ENCODE data around the gene PRG2. TPM values are rescaled to one million over a fixed set of nuclear protein-coding genes. Genes with fewer than 3 reads are reported as not detected.

PRG2 gene
- polyA plus RNA-seq, 3 donors = 0.28 to 2.4 (median 1.9) TPM

DNA sequence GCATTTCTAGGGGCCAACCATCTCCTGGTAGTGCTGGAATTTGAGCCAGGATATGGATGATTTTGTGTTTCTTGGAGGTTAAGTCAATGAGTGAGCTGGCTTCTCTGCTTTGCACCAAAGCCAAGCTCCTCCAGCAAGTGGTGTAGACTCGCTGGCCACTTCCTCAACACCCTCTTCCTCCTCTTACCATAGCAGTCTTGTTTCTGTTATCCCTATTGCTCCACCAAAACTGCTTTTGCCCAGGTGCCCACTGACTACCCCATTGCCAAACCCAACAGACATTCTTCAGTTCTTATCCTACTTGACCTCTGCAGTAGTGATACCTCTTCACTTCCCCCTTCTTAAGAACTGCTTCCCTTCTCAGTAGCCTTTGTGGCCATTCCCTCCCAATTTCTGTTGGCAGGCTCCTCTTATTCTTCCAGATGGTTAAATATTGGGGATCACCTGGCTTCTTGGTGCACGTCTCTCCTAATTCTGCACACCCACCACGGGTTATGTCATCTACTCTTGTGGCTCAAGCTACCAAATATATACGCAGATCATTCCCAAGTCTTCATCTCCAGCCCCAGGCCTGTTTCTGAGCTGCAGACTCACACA lies 7.0 kb upstream of the PRG2 start:
- DNase-seq (ENCODE audit: low read depth in 3 of 3, low spot score in 2 of 3) = no peak

DNA sequence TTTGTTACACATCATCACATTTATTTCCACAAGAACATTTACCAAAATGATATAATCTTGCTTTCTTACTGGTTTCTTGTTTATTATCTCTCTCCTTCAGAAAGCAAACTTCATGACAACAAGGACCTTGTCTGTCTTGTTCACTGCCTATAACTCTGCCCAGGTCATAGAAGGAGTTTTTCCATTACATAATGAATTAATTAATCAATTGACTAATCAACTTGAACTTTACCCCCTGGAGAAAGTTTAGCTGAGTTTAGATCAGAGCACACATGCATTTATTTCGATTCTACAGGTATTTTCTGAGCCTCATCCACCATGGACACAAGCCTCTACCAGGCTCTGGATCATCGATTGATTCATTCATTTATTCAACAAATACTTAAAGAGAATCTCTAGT lies 6.3 kb upstream of the PRG2 start:
- DNase-seq (ENCODE audit: low read depth in 3 of 3, low spot score in 2 of 3) = no peak

DNA sequence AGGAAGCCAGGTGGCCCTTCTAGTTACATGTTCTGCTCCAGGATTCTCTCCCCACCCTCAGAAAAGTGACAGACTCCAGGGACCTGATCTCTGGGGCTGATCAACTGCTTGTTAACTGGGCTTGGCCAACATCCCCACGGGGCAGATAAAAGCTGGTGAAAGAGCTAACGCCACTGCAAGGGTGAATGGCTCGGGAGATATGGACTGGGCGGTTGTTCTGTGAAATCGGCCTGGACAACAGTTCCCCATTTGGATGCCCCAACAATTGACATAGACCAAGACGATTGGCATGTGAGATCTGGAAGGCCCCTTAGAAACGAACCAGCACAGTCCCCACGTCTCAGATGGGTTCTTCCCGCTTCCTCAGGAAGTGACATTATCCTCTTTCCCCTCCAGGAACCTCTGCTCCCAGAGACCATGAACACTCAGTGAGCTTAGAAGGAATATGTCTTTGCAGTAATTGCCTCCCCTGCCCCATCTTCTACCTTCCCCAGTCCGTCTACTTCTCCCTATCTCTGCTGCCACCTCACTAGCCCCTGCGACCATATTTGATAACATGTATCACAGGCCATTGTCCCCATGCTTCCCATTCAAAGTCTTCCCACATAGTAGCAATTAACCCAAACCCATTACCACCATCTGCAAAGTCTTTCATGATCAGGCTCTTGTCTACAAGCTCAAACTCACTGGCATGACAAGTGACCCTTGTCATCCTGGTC lies 5.6 kb upstream of the PRG2 start:
- DNase-seq (ENCODE audit: low read depth in 3 of 3, low spot score in 2 of 3) = no peak

DNA sequence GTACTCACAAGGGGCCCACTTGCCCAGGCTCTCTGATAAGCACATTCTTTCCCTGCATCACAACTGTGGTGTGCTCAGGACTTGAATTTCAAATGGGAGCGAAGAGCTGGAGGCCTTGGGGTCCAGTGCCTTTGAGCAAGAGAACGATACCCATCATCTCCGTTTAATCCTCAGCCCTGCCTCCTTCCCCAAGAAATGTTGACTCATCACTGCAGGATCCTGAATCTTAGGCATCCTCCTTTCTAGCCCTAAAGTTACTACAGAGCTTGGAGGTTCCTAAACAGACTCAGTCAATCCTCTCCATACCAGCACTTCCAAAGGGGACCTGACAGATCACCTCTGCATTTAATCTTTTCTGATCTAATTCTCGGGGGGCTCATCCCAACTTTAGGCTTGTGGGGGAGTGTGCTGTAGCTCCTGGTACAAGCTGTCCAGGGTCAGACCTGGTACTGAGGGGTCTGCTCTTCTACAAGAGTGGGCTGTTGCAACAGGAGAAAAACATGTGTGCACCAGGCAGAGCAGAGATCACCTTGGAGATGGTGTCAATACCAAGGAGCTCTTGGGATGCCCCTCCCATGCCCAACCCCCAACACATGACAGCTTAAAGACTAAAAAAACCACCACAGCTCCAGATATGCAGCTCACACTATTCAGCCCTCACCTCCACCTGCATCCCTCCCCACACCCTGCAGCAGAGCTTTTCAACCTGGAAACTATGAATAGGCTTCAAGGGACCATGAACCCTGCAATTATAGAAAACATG lies 3.9 kb upstream of the PRG2 start:
- no peak for DNase-seq (ENCODE audit: low read depth in 3 of 3, low spot score in 2 of 3)

DNA sequence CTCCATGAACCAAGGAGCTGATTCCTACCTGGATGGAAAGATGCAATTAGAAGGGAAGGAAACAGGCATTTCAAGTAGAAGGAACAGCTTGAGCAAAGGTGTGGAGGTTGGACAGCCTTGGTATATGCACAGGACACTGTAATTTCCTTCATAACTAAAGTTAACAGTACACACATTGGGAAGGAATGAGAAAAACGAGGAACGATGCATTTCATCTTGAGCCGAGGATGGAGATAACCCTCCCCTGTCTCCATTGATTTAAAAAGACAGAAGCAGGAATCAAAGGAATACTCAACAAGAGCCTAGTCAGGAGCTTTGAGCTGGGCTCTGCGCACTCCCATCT lies 2.3 kb upstream of the PRG2 start:
- DNase-seq (ENCODE audit: low read depth in 3 of 3, low spot score in 2 of 3) = no peak

DNA sequence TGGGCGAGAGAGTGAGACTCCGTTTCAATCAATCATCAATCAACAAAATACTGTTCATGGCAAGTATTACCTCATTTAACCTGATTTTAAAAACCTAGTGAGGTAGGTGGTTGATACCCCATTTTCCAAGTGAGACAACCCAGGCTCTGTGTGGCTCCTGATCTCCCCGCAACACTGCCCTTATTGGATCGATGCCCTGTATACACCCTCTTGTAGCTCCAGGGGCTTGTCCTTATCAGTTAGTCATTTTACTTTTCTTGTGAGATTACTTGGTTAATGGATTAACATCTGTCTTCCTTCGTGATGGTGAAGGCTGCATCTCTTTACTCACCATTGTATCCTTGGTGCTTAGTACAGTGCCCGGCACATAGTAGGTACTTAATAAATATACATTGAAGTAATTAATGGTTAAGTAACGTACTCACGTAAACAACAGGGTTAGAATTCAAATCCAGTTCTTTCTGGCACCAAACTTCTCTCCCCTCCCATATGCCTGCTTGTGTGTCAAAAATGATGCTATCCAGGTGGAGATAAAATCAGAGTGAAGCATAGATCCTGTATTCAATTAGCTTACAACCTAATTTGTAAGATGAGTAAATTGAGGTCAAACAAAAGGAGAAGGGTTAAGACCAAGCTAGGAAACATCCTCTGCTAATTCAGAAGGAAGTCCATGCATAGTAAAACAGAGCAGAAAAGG lies 1.8 kb upstream of the PRG2 start:
- DNase-seq (ENCODE audit: low read depth in 3 of 3, low spot score in 2 of 3) = no peak

DNA sequence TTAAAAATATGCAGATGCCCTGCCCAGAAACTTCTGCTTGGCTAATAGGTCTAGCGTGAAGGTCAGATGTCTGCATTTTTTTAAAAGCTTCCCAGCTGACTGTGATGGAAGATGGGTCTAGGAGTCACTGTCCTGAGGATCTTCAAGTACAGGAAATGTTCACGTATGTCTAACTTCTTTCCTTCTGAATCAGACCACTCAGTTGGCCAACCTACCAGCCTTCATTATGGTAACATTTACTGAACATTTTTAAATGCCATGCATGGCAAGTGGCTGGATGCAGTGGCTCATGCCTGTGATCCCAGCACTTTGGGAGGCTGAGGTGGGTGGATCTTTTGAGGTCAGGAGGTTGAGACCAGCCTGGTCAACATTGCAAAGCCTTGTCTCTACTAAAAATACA lies 1.1 kb upstream of the PRG2 start:
- DNase-seq (ENCODE audit: low read depth in 3 of 3, low spot score in 2 of 3) = no peak

DNA sequence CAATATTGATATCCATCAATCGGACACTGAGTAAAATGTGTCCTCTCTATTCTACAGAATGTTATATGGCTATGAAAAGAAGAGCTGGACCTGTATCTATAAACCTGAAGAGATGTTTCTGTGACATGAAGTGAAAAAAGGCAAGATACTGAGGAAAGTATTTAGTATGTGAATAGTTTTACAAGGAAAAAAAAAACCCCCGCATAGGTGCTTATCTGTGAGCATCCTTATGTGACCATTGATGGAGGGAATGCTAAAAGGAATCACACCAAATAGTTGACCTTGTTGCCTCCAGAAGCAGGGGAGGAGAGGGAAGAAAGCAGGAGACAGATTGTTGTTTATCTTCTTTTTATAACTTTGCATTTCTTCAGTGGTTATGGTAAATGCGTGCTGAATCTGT lies 661 bp upstream of the PRG2 start:
- DNase-seq (ENCODE audit: low read depth in 3 of 3, low spot score in 2 of 3) = no peak

DNA sequence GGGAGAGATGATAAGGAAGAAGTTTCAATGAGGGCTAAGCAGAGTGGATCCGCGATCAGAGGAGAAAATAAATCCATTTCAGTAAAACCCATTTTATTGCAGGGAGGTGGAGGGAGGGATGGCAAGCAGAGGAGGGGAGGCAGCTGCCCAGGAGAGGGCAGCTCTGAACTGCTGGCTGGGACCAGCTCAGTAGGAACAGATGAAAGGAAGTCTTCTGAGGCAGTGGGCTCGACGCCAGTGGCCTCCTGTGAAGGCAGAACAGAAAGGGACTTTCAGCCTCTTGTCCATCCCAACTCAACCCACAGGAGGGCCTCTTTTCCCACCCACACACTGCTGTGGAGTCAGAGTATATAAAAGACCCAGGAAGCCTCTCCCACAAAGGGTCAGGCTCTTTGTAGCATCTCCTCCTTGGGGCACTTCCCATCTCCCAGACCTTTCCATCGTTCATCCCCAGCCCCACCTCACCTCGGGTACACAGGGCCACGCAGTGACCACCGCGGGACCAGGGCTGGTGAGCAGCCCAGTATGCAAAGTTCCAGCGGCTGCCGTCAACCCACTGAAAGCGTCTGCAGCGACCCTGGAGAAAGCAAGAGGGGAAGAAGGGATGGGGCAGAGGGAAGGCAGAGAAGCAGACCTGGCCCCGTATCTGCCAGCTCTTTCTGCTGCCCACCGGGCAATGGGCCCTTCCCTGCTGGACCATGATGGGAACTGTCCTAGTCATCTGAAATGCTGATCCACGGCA lies 3.0 kb downstream of the PRG2 start:
- no peak for DNase-seq (ENCODE audit: low read depth in 3 of 3, low spot score in 2 of 3)

DNA sequence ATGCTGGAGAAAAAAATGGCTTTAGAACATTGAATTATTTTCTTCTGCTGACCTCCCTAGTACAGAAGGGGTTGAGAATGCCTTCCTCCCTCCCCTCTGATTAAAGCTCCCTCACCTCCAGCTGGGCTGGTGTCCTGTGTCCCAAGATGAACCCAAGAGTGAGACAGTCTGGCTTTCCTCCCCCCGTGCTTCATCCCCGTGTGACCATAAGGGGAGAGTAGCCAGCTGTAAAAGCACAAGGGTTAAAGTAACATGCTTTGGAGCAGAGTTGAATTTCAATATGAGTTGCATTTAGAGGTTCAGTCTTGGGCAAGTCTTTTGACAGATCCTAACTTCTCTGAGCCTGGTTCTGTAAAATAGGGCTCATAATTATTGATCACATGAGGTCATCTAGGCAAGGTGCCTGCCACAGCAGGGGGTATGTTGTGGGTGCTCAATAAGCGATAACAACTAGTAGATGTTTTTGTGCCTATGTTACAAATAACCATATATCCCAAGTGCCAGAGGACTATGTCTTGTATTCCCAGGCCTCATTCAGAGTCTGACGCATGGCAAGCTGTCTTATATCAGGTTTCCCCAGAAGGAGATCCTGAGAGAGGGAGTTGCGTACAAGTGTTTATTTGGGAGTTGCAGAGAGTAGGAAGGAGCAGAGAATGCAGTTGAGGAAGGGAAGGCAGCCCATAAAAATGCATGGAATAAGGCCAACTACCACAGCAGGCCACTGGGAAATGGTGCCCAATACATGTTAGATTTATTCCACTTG lies 4.1 kb downstream of the PRG2 start:
- peak in 1 of 3 donors; percentile 29 for DNase-seq (ENCODE audit: low read depth in 3 of 3, low spot score in 2 of 3)

DNA sequence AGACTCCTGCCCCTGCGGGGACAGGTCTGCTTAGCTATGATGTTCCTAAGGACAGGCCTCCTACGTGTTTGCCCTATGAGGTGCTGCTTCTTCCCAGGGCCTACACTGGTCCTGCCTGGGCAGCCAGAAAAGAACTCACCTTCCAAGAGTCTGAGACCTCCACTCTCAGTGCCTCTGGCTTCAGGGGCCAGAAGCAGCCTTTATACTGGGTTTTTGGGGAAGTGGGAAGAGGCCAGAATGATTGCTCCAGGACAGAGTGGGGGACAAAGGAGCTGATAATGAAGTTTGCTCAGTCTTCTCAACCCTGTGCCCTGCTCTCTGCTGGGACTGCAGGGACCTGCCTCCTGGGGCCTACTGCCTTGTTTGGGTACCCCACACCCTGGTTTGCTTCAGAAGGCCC lies 9.5 kb downstream of the PRG2 start, which contains the start of gene PRG3:
Gene PRG3, minus strand, starts transcription at position 176 of the 400 bp plus-strand sequence. CDS start 442 bp downstream, outside the sequence.
- DNase-seq (ENCODE audit: low read depth in 3 of 3, low spot score in 2 of 3) = no peak

DNA sequence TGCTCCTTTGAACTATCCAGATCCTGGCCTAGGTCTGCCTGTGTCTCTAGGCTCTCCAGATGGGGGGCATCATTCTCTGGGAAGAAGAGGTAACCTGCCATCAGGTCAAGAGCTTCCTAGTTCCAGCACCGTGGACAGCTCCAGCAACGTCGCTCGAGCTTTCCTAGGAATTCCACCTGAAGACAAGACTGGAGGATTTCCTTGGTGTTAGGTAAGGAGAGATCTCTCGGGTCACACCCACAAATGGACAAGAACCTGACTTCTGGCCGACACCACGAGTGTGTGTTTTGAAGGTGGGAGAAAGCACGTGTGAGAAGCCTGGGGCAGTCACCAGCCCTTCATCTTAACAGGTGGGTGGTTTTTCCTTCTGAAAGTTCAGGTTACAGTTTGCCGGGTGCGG lies 10.7 kb downstream of the PRG2 start:
- DNase-seq (ENCODE audit: low read depth in 3 of 3, low spot score in 2 of 3) = peak in 1 of 3 donors; percentile 27

DNA sequence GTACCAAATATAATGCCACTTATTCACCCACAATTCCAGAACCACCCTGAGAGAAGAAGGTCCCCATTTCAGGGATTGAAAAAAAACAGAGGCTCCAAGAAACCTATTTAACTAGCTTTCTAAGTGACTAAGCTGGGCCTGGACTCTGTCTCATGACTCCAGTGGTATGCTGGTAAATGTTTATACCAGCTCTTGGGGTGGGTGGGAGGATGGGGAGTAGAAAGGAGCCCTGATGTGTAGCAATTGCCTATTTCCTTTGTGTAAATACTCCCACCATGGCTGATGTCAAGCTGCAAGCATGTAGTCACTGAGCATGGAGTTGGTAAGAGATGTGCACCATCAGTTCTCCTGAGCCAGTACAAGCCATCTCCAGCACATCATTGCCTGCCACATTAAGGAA lies 12.3 kb downstream of the PRG2 start:
- DNase-seq (ENCODE audit: low read depth in 3 of 3, low spot score in 2 of 3) = no peak

DNA sequence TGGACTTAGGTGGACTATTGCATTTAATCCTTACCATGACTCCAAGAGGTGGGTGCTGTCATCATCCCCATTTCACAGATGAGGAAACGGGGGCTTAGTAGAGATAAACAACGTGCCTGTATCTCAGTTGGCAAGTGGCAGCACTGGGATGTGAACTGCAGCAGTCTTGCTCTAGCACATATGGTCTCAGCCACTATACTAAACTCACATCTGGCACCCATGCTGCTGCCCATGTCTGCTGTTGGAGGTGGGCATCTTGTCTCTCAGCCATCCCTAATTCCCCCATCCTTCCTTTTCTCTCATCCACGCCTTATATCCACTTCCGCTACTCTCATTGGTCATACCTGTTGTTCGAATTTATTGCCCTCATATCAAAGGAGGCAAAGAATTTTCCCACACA lies 13.3 kb downstream of the PRG2 start:
- no peak for DNase-seq (ENCODE audit: low read depth in 3 of 3, low spot score in 2 of 3)

DNA sequence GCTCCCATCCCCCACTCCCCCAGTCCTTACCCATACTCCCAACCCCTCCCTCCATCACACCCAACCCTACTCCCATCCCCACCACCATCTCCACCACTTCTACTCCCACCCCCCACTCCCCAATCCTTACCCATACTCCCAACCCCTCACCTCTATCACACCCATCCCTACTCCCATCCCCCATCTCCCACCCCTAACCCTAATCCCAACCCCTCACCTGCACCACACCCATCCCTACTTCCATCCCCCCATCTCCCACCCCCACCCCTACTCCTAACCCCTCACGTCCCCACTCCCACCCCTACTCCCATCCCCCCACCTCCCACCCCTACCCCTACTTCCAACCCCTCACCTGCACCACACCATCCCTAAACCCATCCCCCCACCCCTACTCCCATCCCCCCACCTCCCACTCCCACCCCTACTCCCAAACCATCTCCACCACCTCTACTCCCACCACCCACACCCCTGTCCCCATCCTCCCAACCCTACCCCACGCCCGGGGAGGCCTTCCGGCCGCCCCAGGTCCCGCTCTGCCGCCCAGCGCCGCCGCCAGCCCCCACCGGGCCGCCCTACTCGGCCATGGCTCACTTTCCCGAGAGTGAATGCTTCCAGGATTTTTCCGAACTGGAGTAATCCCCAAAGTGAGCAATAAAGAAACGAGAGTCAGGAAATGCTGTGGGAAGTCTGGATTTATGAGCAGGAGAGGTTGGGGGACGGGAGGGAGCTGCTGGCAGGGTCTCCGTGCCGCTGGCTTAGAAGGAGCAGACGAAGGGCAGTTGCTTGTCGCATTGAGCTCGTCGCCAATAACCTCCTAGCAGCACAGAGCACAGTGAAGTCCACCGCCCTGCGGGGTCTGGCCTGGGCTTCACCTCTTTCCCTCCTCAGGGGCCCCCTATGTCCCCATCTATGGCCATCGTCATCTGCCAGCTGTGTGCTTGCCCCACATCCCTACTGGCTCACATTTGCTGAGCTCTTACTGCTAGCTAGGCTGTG lies 14.1 kb downstream of the PRG2 start:
- no peak for DNase-seq (ENCODE audit: low read depth in 3 of 3, low spot score in 2 of 3)

DNA sequence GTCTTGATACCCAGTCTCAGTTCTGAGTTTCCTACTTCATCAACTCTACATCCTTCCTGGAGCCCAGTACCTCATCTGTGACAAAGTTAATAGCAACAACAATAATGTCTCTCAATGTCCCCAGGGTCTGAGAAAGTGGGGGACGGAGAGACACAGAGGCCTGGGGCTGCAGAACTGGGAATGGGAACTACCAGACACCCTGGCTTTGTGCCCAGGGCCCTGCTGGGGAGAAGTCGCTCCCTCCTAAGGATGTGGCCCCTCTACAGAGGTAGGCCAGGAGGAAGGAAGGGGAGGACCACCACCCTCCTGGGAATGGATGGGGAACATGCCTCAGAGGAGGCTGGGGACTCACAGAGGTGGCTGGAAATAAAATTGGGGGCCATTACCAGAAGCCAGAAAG lies 15.0 kb downstream of the PRG2 start:
- DNase-seq (ENCODE audit: low read depth in 3 of 3, low spot score in 2 of 3) = no peak

DNA sequence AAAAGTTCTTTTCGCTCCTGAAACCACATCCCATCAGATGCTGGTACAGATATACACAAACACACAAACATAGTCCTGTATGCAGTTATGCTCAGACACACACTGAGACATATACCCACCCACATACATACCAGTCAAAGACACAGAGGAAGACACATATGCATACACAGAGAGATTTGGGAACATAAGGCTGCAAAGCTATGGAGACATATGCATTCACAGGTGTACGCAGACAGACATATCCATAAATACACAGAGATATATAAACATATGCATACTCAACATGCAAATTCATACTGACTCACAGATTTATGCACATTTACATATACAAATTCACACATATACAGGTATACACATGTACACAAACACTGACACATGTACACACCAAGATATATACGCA lies 15.5 kb downstream of the PRG2 start:
- DNase-seq (ENCODE audit: low read depth in 3 of 3, low spot score in 2 of 3) = no peak

DNA sequence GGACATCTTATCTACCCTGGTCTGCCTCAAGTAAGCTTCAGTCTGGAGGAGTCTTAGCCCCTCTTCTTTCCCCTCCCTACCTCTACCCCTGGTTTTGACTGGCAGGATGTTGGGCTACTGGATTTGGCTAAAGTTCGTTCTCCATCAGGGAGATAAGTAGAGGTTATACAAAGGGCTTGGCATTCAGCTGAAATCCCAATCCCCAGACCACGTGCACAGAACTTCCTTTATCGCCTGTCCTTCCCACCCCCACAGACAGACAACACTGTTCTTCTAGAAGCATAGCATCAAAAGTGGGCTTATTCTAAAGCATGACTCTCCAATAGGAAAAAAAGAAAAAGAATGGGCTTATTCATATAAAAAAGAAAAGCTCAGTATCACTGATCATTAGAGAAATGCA lies 17.3 kb downstream of the PRG2 start:
- no peak for DNase-seq (ENCODE audit: low read depth in 3 of 3, low spot score in 2 of 3)

DNA sequence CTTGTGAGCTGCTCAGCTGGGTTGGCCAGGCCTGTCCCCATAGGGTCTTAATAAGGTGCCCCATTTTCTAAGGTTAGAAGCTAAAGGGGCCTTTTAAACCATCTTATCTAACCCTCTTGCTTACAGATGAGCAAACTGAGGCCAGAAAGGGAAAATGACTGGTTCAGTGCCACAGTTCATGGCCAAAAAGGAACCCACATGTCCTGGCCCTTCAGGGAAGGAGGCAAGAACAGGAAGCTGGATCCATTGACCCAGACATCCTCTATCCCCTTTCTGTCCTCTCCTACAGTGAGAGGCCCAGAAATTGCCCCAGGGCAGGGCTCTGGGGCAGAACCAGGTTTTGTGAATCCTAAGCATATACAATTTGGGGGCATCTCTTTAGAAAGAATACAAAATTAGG lies 19.5 kb downstream of the PRG2 start:
- DNase-seq (ENCODE audit: low read depth in 3 of 3, low spot score in 2 of 3) = no peak

All from right renal cortex interstitium (tissue), 3 donors.